ENCODE data around the gene CES4A. TPM values are rescaled to one million over a fixed set of nuclear protein-coding genes. Genes with fewer than 3 reads are reported as not detected.

Gene CES4A
- total and polyA plus RNA-seq, 9 of the 15 experiments (the other 6 are each of a cell fraction or from before 2014, with no cell fraction given): 0.09 to 0.13 (median 0.11) TPM; not detected in 6

GRCh38 chr16:66977341-66978113 is 10.9 kb upstream of the CES4A start (continued):
- TF ChIP-seq NCOA6 (IDR thresholded peaks at IDR 0.05) (no peak), TBP (optimal IDR thresholded peaks at IDR 0.05; ENCODE audit: low read depth, low read length) (peak; percentile 34), ARID3A (IDR thresholded peaks at IDR 0.05; ENCODE audit: borderline replicate concordance, low read depth, low read length) (no peak), PTTG1 (tag; IDR thresholded peaks at IDR 0.05; ENCODE audit: low read depth) (no peak), ILF3 (IDR thresholded peaks at IDR 0.05; ENCODE audit: borderline replicate concordance) (no peak), SMAD3 (CRISPR knock-in tag; conservative IDR thresholded peaks at IDR 0.05) (no peak), ELF1 (tag; IDR thresholded peaks at IDR 0.05) (no peak), MCM2 (IDR thresholded peaks at IDR 0.05; ENCODE audit: low read depth) (no peak), GMEB1 (CRISPR knock-in tag; IDR thresholded peaks at IDR 0.05) (no peak), ZNF395 (CRISPR knock-in tag; IDR thresholded peaks at IDR 0.05) (no peak), REST (IDR thresholded peaks at IDR 0.05; ENCODE audit: borderline replicate concordance) (peak; percentile 93), REST (CRISPR knock-in tag; IDR thresholded peaks at IDR 0.05; ENCODE audit: low read depth) (0 out of 2 replicates have a peak, but pooled peaks have one; percentile 20), YY1 (IDR thresholded peaks at IDR 0.05; ENCODE audit: borderline replicate concordance in 1 of 3, control insufficient read depth in 1 of 3, extremely low read depth in 1 of 3, insufficient read depth in 3 of 3, insufficient read length in 1 of 3, insufficient replicate concordance in 2 of 3, low read depth in 1 of 3, low read length in 2 of 3) (peak in 1 of 3 experiments; percentile 15)

All from K562 (cell line).